Measurements from ENCODE around the gene FARP1. TPM values are rescaled to one million over a fixed set of nuclear protein-coding genes. Genes with fewer than 3 reads are reported as not detected.

FARP1 gene
- total and polyA plus RNA-seq, 8 donors: 11.6 to 319 (median 70.3) TPM

GRCh38 chr13:98332222-98332621, 189.3 kb downstream of the FARP1 start:
- no peaks in the 10 kb centered on the region for H3K27me3 ChIP-seq
- no peak for DNase-seq
- TF ChIP-seq CTCF (IDR thresholded peaks at IDR 0.05): no peak
- TF ChIP-seq POLR2AphosphoS5 (IDR thresholded peaks at IDR 0.05): no peak
- TF ChIP-seq EP300 (IDR thresholded peaks at IDR 0.05): no peak
- TF ChIP-seq POLR2A (IDR thresholded peaks at IDR 0.05): no peak
- no peak overlapping the region for H3K4me3 ChIP-seq
- H3K9me3 ChIP-seq: no peaks in the 10 kb centered on the region
- H3K27ac ChIP-seq: no peak overlapping the region
- H3K4me1 ChIP-seq: peaks cover 0 to 10% (median 5%) of the 10 kb centered on the region in 4 donors
- H3K36me3 ChIP-seq: no peaks in the 10 kb centered on the region
- 53 to 67% (median 65%) methylated on average over 2 of the region's 2 CpGs for WGBS, 5 donors
- intact Hi-C loops (cut with DNase I; ENCODE audit: low total_unique reads): no loop called here

GRCh38 chr13:98332691-98333090, 189.8 kb downstream of the FARP1 start:
- no peak for DNase-seq

GRCh38 chr13:98333486-98333885, 190.6 kb downstream of the FARP1 start:
- intact Hi-C loops (cut with DNase I; ENCODE audit: low total_unique reads): no loop called here
- H3K27me3 ChIP-seq: no peaks in the 10 kb centered on the region
- no peak overlapping the region for H3K4me3 ChIP-seq
- H3K9me3 ChIP-seq: no peaks in the 10 kb centered on the region
- H3K4me1 ChIP-seq: no peaks in the 10 kb centered on the region
- peak in 1 of 2 donors; percentile 61 for DNase-seq
- no peak overlapping the region for H3K27ac ChIP-seq
- TF ChIP-seq POLR2A (IDR thresholded peaks at IDR 0.05): no peak
- no peak for TF ChIP-seq CTCF (IDR thresholded peaks at IDR 0.05)
- TF ChIP-seq POLR2AphosphoS5 (IDR thresholded peaks at IDR 0.05): no peak
- no peak for TF ChIP-seq EP300 (IDR thresholded peaks at IDR 0.05)
- no peaks in the 10 kb centered on the region for H3K36me3 ChIP-seq
- 67 to 74% (median 72%) methylated on average over 12 of the region's 12 CpGs for WGBS, 5 donors

More at GRCh38 chr13:98332691-98333090, 189.8 kb downstream of the FARP1 start:
- H3K27me3 ChIP-seq: no peaks in the 10 kb centered on the region
- intact Hi-C loops (cut with DNase I; ENCODE audit: low total_unique reads): no loop called here
- H3K4me3 ChIP-seq: no peak overlapping the region
- H3K9me3 ChIP-seq: no peaks in the 10 kb centered on the region
- TF ChIP-seq CTCF (IDR thresholded peaks at IDR 0.05) (no peak), EP300 (IDR thresholded peaks at IDR 0.05) (no peak), POLR2AphosphoS5 (IDR thresholded peaks at IDR 0.05) (no peak), POLR2A (IDR thresholded peaks at IDR 0.05) (no peak)
- 89 to 95% (median 92%) methylated on average over 5 of the region's 5 CpGs for whole genome bisulfite sequencing, 5 donors
- H3K36me3 ChIP-seq: no peaks in the 10 kb centered on the region
- H3K27ac ChIP-seq: no peak overlapping the region
- peaks cover 0 to 5% (median 3%) of the 10 kb centered on the region in 4 donors for H3K4me1 ChIP-seq

- intact Hi-C loops (cut with DNase I; ENCODE audit: low total_unique reads): no loop called here
- Histone ChIP-seq H3K9me3 (no peaks in the 10 kb centered on the region), H3K27ac (no peak overlapping the region), H3K27me3 (no peaks in the 10 kb centered on the region), H3K4me1 (no peaks in the 10 kb centered on the region), H3K36me3 (no peaks in the 10 kb centered on the region), H3K4me3 (no peak overlapping the region)
- DNase-seq: no peak
- WGBS, 5 donors: 89 to 93% (median 92%) methylated on average over 5 of the region's 5 CpGs
- no peak for TF ChIP-seq EP300 (IDR thresholded peaks at IDR 0.05)
- TF ChIP-seq CTCF (IDR thresholded peaks at IDR 0.05): no peak
- TF ChIP-seq POLR2AphosphoS5 (IDR thresholded peaks at IDR 0.05): no peak
- no peak for TF ChIP-seq POLR2A (IDR thresholded peaks at IDR 0.05)
These were observed 191.8 kb downstream of the FARP1 start for GRCh38 chr13:98334620-98335205.
